Inflammatory macrophage treated with lipopolysaccharide for 1 hour (primary cell): Measurements from ENCODE around the gene PDXP.
"Not testable (repeated sequence)": the region's sequence is repeated elsewhere in the genome, so short reads cannot be mapped to it uniquely, and the experiment has no call there.

Experiments used
- DNase-seq, 2 donors: peaks; one replicate each; pipeline ENCODE4 v3.0.0-alpha.2; 2020 to 2022

The PDXP gene

DNA sequence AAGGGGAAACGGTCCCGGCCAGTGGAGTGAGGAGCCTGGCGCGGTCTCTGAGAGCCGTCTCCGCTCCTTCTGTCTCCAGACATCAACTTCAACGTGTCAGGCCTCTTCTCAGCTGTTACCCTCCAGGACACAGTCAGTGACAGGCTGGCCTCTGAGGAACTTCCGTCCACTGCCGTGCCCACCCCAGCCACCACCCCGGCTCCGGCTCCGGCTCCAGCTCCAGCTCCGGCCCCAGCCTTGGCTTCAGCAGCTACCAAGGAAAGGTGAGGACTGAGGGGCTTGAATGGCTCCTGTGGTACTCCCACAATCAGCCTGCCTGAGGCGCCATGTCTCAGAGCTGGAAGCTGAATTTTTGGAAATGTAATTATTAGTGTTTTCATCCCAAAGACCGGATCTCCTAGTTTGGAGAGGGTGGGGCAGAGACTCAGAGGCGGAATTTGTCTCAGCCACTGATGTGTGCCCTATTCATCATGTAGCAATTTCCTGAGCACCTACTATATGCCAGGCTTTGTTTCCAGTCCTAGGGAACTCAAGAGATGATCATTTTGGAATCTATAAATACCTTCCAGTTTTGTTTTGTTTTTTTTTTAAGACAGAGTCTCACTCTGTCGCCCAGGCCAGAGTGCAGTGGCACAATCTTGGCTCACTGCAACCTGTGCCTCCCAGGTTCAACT is 7.9 kb upstream of the PDXP start:
- no peak for DNase-seq

DNA sequence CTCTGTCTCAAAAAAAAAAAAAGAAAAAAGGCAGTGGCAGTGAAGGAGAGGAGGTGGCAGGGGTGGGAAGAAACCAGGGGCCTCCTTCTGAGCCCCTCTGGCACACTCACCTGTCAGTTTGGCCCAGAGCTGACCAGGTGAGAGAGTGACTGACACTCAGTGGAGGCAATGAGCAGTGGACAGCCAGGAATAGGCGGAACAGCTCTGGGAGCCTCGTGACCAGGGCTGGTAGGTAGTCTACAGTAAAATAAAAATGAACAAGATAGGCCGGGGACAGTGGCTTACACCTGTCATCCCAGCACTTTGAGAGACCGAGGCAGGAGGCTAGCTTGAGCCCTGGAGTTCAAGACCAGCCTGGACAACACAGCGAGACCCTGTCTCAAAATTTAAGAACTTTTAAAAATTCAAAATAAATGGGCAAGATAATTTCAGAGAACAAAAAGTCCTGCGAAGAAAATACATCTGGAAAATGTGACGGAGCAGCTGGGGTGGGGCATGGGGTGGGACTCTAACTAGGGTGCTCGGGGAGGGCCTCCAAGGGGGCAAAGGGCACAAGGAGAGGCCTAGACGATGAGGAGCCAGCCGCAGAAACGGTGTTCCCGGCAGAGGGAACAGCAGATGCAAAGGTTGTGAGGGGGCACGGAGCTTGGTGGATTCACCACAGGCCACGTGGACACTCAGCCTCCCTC is 3.8 kb upstream of the PDXP start:
- DNase-seq = no peak

DNA sequence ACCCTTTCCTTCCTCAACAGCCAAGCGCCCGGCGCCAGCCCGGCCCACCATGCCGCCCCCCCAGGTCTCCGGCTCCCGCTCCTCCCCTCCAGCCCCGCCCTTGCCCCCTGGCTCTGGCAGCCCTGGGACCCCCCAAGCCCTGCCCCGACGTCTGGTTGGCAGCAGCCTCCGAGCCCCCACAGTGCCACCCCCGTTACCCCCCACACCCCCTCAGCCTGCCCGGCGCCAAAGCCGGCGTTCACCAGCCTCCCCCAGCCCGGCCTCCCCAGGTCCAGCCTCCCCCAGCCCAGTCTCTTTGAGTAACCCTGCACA is 3.3 kb upstream of the PDXP start:
- DNase-seq = no peak

DNA sequence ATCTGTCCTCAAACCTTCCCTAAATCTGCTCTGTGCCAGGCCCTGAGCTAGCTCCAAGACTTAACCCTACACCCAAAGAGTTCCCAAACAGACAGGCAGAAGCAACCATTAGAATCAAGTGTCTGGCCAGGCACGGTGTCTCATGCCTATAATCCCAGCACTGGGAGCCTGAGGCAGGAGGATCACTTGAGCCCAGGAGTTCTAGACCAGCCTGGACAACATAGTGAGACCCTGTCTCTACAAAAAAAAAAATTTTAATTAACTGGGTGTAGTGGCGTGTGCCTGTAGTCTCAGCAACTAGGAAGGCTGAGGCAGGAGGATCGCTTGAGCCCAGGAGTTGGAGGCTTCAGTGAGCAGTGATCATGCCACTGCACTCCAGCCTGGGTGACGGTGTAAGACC is 1.9 kb upstream of the PDXP start:
- DNase-seq = not testable (repeated sequence)

DNA sequence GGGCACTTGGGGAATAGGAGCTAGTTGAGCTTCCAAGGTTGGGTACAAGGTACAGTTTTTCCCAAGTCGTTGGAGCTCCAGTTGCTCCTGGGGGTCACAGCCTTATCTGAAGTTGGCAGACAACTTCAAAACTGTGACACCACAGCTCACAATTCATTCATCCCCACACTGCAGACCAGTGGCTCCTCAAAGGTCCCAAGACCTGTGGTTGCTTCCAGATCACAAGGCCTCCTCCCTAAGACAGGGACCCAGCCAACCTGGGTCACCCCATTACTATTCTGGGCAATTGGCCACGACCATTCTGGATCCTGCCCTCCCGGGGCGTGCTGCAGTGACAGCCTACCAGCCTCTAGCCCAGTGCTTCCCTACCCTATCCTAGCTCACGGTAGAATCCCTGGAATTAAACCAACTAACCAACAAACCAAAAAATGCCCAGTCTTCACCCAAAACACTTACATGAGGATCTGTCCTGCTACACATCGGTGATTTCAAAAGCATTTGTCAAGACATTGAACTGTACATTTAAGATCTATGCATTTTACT is 862 bp upstream of the PDXP start:
- DNase-seq = no peak

DNA sequence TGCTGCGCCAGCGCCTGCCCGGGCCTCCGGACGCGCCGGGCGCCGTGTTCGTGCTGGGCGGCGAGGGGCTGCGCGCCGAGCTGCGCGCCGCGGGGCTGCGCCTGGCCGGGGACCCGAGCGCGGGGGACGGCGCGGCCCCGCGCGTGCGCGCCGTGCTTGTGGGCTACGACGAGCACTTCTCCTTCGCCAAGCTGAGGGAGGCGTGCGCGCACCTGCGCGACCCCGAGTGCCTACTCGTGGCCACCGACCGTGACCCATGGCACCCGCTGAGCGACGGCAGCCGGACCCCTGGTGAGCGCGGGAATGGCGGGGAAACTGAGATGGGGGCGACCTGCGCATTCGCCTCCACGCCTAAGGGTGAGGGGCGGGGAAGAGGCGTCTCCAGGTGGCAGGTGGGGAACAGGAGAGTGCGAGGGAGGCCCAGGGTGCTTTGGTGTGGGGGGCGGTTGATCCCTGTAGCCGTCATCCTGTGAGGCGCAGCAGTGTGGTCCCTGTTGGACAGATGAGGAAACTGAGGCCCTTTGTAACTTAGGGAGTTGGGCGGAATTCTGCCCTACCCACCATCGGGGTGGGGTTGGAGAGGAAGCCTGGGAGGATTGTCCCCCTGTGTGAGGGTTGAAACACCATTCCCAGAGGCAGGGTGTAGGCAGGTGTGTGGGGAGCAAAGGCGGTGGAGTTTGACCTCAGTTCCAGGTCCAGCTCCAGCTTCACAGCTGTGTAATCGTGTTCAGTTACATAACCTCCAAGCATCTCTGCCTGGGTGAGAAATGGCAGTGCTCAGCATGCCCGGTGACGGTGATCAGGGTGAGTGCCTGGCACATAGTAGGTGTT is 758 bp downstream of the PDXP start:
- no peak for DNase-seq

DNA sequence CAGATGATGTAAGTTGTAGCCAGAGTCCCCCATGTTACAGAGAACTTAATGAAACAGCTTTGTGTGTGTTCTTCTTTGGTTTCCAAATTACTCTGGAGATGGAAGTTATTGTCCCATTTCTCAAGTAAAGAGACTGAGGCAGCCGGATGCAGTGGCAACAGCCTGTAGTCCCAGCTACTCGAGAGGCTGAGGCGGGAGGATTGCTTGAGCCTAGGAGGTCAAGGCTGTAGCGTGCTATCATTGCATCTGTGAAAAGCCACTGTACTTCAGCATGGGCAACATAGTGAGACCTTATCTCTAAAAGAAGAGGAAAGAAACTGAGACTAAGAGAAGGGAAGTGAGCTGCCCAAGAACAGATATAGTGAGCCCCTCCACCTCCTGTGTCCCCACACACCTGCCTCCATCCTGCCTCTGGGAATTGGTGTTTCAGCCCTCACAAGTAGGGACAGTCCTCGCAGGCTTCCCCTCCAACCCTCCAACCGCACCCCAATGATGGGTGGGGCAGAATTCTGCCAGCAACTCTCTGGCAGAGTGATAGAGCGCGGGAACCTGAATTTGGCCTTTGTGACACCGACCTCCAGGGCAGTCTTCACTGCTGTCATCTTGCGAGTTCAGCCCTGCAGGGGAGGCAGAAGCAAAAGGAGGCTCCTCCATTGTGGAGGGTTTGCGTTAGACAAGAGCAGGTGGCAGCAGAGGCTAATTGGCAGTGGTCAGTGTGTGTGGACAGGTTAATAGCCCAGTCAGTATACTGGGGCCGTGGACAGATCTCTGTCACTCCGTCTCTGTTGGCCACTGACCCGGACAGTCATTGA is 1.6 kb downstream of the PDXP start:
- no peak for DNase-seq

DNA sequence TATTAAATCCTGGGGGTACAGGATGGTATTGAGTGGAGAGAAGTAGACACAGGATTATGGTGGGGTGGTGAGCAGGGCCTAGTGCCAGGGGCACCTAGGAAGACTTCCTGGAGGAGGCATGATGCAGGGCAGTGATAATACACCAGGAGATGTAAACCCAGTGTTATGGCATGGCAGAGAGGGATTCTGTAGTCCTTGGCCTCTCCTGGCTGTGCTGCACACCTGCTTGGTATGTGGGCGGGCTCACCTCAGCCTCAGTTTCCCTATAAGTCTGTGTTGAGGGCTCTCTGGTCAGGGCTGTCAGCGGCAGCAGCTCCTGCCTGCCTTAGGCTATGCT is 2.2 kb downstream of the PDXP start:
- no peak for DNase-seq

DNA sequence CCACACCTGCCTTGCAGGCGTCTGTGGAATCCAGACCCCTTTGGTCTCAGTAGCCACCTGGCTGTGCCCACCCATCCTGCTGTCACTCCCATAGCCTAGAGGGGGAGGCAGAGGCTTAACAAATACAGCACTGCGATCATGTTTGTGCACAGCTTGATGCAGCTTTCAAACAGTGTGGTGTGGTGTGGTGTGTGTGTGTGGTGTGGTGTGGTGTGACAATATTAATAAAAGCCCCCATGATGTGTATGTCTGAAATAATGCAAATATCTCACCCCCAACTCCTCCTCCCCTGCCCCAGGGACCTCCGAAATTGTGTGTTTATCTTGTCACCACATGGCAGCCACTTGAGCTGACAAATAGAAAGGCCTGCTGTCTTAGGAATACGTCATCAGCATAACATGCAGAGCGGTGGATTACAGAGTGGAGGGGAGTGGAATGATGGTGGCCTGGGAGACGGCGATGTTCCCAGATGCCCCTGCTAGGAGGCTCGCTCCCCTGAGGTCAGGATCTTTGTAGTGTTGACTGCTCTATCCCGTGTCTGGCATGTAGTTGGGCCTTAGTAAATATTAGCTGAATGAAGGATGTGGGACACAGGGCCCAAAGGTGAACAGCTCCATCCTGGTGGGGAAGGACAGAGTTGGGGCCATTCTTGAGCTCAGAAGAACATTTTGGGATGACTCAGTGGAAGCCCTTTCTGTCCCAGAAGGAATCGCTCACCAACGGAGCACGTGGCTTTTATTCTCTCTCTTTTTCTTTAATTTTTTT is 2.8 kb downstream of the PDXP start:
- DNase-seq = no peak

DNA sequence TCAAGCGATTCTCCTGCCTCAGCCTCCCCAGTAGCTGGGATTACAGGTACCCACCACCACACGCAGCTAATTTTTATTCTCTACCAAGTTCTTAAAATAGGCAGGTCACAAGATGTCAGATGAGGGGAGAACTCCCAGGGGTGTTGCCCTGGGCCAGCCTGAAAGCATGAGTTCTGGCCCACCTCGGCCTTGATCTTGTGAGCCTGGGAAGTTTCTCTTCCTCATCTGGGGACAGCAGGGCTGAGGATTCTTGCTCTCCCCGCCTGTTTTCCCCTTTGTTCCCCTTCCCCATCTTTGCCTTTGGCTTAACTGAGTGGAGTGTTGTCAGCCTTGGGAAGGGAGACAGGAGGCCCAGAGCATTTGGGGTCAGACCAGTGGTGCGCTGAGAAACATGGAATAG is 3.5 kb downstream of the PDXP start:
- peak; percentile 47 to 68 for DNase-seq

DNA sequence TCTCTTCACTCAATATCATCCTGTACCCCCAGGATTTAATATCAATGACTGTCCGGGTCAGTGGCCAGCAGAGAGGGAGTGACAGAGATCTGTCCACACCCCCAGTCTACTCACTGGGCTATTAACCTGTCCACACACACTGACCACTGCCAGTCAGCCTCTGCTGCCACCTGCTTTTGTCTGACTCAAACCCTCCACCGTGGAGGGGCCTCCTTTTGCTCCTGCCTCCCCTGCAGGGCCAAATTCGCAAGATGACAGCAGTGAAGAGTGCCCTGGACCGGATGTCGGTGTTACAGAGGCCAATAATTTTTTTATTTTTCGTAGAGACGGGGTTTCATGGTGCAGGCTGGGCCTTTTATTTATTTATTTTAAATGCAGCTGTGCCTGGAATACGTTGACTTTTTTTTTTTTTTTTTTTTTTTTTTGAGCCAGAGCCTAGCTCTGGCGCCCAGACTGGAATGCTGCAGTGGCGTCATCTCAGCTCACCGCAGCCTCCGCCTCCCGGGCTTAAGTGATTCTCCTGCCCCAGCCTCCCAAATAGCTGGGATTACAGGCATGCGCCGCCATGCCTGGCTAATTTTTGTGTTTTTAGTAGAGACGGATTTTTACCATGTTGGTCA is 5.1 kb downstream of the PDXP start:
- no peak for DNase-seq

DNA sequence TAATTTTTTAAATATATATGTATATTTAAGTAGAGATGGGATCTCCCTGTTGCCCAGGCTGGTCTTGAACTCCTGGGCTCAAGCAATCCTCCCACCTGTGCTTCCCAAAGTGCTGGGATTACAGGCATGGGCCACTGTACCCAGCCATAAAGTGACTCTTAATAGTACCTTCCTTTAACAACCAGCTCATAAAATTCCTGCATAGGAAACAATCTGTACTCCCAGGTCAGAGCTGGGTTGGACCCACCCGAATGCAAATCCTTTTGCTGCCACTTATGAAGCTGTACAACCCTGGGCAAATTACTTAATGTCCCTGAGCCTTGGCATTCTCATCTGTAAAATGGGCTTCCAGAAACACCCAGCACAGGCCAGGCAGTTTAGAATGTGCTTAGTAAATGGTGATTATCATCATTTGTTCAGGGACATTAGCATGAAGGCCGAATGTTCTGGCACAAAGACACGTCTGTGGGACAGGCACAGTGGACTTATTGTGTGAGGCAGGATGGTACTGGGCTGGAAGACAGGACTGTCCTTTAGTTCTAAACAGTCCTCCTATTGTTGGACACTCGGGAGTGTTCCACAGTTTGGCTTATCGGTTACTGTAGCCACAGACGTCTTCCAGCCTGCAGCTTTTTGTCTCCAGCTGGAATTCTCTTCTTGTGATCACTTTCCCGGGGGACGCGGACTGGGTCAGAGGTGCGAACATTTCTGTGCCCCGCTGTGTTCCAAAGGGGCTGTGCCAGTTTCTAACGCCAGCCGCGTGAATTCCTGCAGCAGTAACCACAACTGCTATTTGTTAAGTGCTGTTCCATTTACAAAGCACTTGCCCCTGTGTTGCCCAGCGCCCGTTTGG is 6.0 kb downstream of the PDXP start:
- no peak for DNase-seq

DNA sequence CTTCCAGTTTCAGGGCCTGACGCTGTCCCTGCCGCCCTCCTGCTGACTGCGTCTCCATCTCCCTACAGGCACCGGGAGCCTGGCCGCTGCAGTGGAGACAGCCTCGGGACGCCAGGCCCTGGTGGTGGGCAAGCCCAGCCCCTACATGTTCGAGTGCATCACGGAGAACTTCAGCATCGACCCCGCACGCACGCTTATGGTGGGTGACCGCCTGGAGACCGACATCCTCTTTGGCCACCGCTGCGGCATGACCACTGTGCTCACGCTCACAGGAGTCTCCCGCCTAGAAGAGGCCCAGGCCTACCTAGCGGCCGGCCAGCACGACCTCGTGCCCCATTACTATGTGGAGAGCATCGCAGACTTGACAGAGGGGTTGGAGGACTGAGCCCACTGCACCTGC is 7.0 kb downstream of the PDXP start:
- DNase-seq = no peak

DNA sequence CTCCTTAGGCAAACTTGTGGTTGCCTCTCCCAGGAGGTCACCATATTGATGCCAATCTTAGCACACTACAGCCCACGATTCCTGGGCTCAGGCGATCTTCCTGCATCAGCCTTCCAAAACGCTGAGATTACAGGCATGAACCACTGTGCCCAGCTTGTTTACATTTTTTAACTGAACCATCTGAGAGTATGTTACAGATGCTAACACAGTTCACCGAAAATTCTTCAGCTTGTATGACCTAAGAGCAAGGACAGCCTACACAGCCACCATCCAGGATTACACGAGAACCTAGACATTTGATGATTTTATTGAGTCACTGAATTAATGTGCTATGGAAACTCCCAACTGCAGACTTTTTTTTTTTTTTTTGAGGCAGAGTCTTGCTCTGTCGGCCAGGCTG is 11.1 kb downstream of the PDXP start:
- no peak for DNase-seq

DNA sequence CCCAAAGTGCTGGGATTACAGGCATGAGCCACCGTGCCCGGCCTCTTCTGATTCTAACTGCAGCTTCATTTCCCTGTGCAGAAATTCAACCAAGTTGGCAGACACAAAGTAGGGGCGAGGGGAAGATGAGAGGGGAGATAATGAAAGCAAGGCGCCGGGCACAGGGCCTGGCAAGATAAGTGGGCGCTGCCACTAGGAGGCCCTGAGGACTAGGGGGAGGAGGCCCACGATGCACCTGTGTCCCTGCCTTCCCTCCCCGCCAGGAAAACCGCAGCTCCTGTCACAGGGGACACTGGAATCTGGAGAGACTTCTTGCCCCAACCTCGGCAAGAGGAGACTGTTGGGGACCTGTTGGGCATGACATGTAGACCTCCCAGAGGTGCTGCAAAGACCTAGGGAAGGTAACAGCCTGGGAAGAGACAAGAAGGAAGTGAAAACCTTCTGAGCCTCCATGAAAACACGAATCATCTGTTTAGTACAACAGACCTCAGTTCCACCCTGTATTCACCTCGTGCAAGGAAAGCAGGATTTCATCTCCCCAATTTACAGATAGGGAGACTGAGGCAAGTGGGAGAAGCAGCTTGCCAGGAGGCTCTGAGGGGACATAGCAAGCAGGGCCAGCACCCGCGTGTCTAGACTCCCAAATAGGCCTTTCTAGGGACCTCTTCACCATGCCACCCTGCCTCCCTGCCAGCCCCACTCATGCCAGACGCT is 13.8 kb downstream of the PDXP start:
- no peak for DNase-seq

DNA sequence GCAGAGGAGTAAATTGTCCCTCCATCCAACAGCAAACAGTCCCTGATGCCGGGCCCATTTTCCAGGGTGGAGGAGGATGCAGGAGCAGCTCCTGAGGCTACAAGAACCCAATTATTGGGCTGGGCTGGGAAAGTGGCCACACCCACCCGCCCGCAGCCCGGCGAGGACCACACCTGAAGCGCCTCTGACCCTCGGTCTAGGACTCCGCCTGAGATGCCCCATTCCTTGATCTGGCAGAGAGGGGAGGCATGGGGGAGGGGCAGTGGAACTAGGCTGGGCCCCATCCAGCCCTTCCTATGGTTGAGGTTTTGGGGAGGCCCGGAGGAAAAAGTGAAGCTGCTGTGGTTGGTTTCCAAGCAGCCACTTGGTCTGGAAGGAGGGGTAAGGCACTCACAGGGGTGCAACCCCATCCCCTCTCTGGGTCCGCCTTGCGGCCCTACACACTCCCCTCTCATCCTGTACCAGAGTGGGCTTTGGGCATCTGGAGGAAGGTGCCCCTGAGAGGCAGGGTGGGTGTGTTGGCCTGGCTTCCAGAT is 14.5 kb downstream of the PDXP start:
- DNase-seq = no peak

DNA sequence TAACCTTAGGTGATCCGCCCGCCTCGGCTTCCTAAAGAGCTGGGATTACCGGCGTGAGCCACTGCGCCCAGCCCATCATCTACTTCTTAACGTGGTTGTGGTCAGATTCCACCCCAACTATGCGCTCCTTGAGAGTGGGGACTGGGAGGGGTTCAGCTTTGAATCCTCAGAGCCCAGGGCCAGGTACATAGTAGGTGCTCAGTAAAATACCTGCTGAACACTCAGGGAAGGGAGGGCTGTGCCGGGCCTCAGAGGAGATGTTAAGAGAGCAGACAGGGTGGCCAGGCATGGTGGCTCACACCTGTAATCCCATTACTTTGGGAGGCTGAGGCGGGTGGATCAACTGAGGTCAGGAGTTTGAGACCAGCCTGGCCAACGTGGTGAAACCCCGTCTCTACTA is 15.7 kb downstream of the PDXP start:
- DNase-seq = no peak

DNA sequence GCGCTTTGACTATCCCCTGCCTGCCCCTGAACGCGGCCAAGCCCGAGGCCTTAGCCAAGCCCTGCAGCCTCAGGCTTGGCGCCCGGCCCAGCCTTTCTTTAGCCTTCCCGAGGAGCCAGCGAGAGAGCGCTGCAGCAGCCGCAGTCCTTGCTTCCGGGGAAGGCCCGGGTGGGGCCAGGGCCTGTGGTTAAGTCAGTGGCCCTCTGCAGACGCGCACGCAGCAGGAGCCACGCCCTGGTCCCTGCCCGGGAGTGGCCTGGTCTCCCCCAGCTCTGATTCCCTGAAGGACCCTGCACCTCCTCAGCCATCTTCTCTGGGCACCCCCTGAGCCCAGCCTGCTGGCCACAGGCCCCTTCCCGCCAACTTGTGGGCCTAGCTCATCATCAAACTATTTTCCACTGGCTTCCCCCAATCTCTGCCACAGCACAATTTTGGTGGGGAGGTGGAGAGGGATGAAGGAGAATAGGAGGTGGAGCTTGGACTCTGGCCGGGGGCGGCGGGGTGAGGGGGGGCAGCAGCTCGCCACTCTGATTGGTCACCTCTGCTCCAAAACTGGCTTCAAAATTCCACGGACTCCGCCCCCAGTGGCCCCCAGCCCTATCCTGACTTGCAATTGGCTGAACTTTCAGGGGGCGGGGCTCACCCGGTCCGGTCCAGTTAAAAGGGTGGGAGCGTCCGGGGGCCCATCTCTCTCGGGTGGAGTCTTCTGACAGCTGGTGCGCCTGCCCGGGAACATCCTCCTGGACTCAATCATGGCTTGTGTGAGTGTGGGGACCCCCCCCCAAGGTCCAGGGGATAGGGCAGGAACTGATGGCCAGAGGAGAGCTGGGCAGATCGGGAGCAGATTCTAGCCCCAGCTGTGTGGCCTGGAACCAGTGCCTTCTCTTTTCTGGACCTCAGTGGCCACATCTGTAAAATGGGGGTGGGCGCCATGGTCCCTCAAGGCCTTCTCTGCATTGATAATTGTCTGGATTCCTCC is 16.7 kb downstream of the PDXP start, which contains the start of gene LGALS1:
Gene LGALS1 (plus strand): TSS at position 686 of the 979 bp plus-strand sequence. CDS start 67 bp downstream, at position 753.
- peak; percentile 95 for DNase-seq
